ENCODE data around the gene AGAP5.
A peak's percentile ranks its signal among the peaks of the same experiment; 100 is the strongest.
"Not testable (repeated sequence)": the region's sequence is repeated elsewhere in the genome, so short reads cannot be mapped to it uniquely, and the experiment has no call there.

AGAP5 gene

DNA sequence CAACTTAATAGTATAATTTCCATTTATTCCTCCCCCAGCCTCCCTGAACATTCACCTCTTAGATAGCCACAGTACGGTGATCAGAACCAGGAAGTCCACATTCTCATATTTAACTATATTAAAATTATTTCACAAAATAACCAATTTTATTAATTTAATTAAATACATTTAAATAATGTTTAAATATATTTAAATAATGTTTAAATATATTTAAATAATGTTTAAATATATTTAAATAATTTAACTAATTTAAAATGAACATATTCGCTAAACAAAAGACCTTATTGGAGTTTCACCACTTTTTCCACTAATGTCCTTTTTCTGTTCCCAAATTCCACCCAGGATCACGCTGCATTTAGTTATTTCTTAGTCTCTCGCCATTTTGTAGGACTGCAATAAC is 29.5 kb downstream of the AGAP5 start:
- H3K79me1 ChIP-seq (ENCODE audit: low read length); H3K4ac ChIP-seq (ENCODE audit: low read depth, low read length); H3K23ac ChIP-seq (ENCODE audit: low read length); H3K4me3 ChIP-seq (ENCODE audit: low read depth, low read length); H3K27ac ChIP-seq (ENCODE audit: low read depth, low read length); H4K8ac ChIP-seq (ENCODE audit: low read depth, low read length); H3K9me3 ChIP-seq (ENCODE audit: insufficient read depth, low read depth, low read length); H4K91ac ChIP-seq (ENCODE audit: low read depth, low read length); H2AK5ac ChIP-seq (ENCODE audit: low read length); H3K9ac ChIP-seq (ENCODE audit: low read length); H2AFZ ChIP-seq (ENCODE audit: insufficient read depth, low read length, poor library complexity); H3K18ac ChIP-seq (ENCODE audit: low read length); H3K36me3 ChIP-seq (ENCODE audit: control insufficient read depth in 1 of 2, insufficient read depth in 2 of 2, low read length in 2 of 2); H3K79me2 ChIP-seq (ENCODE audit: control insufficient read depth, insufficient read depth, low read length, poor library complexity); H3K27me3 ChIP-seq (ENCODE audit: insufficient read depth, low read length); H4K12ac ChIP-seq (ENCODE audit: low read depth, low read length); H3K4me1 ChIP-seq (ENCODE audit: control insufficient read depth in 1 of 2, insufficient read depth in 2 of 2, low read length in 2 of 2); DNase-seq; H2BK12ac ChIP-seq (ENCODE audit: low read length); H3K4me2 ChIP-seq (ENCODE audit: low read length); H3K14ac ChIP-seq (ENCODE audit: low read length); H2BK5ac ChIP-seq (ENCODE audit: low read depth, low read length, poor library complexity); H2BK120ac ChIP-seq (ENCODE audit: insufficient read depth, low read length, poor library complexity): not testable (repeated sequence)
- WGBS (ENCODE audit: extremely low coverage, insufficient coverage, insufficient read length): no CpG with 5 or more reads among the region's 4 CpGs

DNA sequence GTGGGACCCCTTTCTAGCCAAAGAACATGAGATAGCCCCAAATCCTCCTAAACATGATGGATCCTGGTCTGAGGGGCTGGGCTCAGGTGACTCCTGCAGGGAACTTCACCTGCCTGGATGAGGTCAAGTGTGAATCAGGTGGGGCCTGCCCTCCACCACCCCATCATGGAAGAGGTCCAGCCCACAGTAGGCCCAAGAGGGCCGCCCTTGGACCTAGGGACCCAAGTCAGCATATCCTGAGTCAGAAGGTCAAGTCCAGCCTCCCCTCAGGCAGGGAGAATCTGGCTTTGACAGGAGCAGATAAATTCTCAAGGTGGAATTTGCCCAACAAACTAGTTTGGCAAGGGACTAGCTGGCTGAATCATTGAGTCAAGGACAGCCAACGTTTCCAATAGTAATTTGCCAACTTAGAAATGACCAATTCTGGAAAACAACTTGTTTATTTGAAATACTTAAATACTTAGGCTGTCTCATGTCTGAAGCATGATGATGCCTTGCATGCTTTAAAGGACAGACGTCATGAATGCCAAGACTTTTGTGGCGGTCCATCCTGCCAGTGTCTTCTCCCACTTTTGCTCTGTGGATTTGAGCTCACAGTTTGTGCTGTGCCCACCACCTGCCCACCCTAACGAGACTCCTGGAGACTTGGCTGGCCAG is 31.6 kb downstream of the AGAP5 start:
- not testable (repeated sequence) for H3K18ac ChIP-seq (ENCODE audit: low read length); H3K27ac ChIP-seq (ENCODE audit: low read depth, low read length); H4K91ac ChIP-seq (ENCODE audit: low read depth, low read length); H2AFZ ChIP-seq (ENCODE audit: insufficient read depth, low read length, poor library complexity); H4K12ac ChIP-seq (ENCODE audit: low read depth, low read length); H2BK12ac ChIP-seq (ENCODE audit: low read length); H4K8ac ChIP-seq (ENCODE audit: low read depth, low read length); H3K4ac ChIP-seq (ENCODE audit: low read depth, low read length); H3K4me1 ChIP-seq (ENCODE audit: control insufficient read depth in 1 of 2, insufficient read depth in 2 of 2, low read length in 2 of 2); H2BK120ac ChIP-seq (ENCODE audit: insufficient read depth, low read length, poor library complexity); H3K36me3 ChIP-seq (ENCODE audit: control insufficient read depth in 1 of 2, insufficient read depth in 2 of 2, low read length in 2 of 2); H3K23ac ChIP-seq (ENCODE audit: low read length); H3K14ac ChIP-seq (ENCODE audit: low read length); H3K4me2 ChIP-seq (ENCODE audit: low read length); H3K9ac ChIP-seq (ENCODE audit: low read length); H3K79me1 ChIP-seq (ENCODE audit: low read length); H3K4me3 ChIP-seq (ENCODE audit: low read depth, low read length); H3K27me3 ChIP-seq (ENCODE audit: insufficient read depth, low read length); H3K9me3 ChIP-seq (ENCODE audit: insufficient read depth, low read depth, low read length); H3K79me2 ChIP-seq (ENCODE audit: control insufficient read depth, insufficient read depth, low read length, poor library complexity); H2BK5ac ChIP-seq (ENCODE audit: low read depth, low read length, poor library complexity); H2AK5ac ChIP-seq (ENCODE audit: low read length)
- WGBS (ENCODE audit: extremely low coverage, insufficient coverage, insufficient read length): no CpG with 5 or more reads among the region's 5 CpGs
- DNase-seq: peak; percentile 57 to 91

DNA sequence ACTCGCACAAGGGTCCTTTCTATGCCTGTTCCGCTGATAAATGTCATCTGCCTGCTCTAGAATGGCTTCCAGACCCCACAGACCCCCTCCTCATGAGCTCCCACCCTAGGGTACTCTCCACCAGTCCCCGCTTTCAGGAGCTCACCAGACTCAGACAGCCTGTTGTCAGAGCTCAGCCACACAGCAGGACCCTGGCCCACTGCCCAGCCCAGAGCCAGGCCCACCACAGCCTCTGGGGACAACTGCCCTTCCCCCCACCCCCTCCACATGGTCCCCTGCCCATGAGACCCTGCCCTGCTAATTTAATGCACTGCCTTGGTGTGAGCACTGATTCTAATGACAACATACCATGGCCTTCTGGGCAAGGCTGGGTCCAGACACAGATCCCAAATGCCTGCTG is 32.3 kb downstream of the AGAP5 start:
- not testable (repeated sequence) for H4K8ac ChIP-seq (ENCODE audit: low read depth, low read length); DNase-seq; H3K79me2 ChIP-seq (ENCODE audit: control insufficient read depth, insufficient read depth, low read length, poor library complexity); H3K36me3 ChIP-seq (ENCODE audit: control insufficient read depth in 1 of 2, insufficient read depth in 2 of 2, low read length in 2 of 2); H3K4me1 ChIP-seq (ENCODE audit: control insufficient read depth in 1 of 2, insufficient read depth in 2 of 2, low read length in 2 of 2); H2BK12ac ChIP-seq (ENCODE audit: low read length); H4K91ac ChIP-seq (ENCODE audit: low read depth, low read length); H3K79me1 ChIP-seq (ENCODE audit: low read length); H2BK120ac ChIP-seq (ENCODE audit: insufficient read depth, low read length, poor library complexity); H3K23ac ChIP-seq (ENCODE audit: low read length); H3K4me2 ChIP-seq (ENCODE audit: low read length); H3K14ac ChIP-seq (ENCODE audit: low read length); H2AFZ ChIP-seq (ENCODE audit: insufficient read depth, low read length, poor library complexity); H3K9me3 ChIP-seq (ENCODE audit: insufficient read depth, low read depth, low read length); H3K9ac ChIP-seq (ENCODE audit: low read length); H3K4me3 ChIP-seq (ENCODE audit: low read depth, low read length); H4K12ac ChIP-seq (ENCODE audit: low read depth, low read length); H3K18ac ChIP-seq (ENCODE audit: low read length); H3K27ac ChIP-seq (ENCODE audit: low read depth, low read length); H3K4ac ChIP-seq (ENCODE audit: low read depth, low read length); H3K27me3 ChIP-seq (ENCODE audit: insufficient read depth, low read length); H2BK5ac ChIP-seq (ENCODE audit: low read depth, low read length, poor library complexity); H2AK5ac ChIP-seq (ENCODE audit: low read length)
- WGBS (ENCODE audit: extremely low coverage, insufficient coverage, insufficient read length): no CpG with 5 or more reads among the region's 3 CpGs

DNA sequence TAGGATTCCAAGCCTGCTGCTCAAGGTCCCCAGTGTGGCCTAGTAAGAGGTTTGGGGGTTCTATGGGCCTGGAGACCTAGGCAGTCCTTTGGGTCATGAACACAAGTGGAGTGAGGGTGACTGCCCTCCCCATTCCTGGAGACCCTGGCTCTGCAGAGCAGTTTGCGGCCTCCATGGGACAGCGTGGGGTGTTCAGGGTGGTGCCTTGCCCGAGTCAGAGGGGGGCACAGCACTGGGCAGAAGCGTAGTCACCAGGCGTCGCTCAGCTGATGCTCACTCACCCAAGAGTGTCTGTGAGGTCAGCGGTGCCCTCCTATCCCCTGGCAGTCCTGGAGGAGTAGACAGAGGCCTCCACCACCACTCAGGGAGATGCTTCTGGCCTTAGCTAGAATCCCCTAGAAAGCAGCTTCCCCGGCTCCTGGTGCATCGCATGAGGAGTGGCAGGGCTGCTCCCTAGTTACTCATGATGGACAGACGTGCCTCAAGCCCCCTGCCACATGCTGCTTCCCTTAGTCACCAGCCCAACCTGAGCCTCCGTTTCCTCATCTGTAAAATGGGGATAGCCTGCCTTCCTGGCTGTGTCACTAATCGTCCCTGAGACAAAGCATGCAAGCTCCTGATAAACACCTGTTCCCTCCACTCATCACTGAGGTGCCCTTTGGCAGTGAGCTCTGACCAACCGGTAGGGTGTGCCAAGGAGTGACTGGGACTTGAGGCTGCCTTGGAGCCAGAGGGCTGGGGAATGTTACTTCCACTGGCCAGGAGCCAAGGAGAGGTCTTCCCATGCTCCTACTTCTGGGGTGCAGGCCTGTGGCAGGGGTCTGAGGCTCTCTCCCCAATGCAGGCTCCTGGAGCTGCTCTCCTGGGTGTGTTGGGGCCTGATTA is 33.5 kb downstream of the AGAP5 start:
- DNase-seq; H2AFZ ChIP-seq (ENCODE audit: insufficient read depth, low read length, poor library complexity); H3K4ac ChIP-seq (ENCODE audit: low read depth, low read length); H3K4me1 ChIP-seq (ENCODE audit: control insufficient read depth in 1 of 2, insufficient read depth in 2 of 2, low read length in 2 of 2); H3K14ac ChIP-seq (ENCODE audit: low read length); H3K18ac ChIP-seq (ENCODE audit: low read length); H3K4me2 ChIP-seq (ENCODE audit: low read length); H2BK120ac ChIP-seq (ENCODE audit: insufficient read depth, low read length, poor library complexity); H3K36me3 ChIP-seq (ENCODE audit: control insufficient read depth in 1 of 2, insufficient read depth in 2 of 2, low read length in 2 of 2); H2AK5ac ChIP-seq (ENCODE audit: low read length); H3K27ac ChIP-seq (ENCODE audit: low read depth, low read length); H3K79me1 ChIP-seq (ENCODE audit: low read length); H3K9ac ChIP-seq (ENCODE audit: low read length); H2BK12ac ChIP-seq (ENCODE audit: low read length); H3K27me3 ChIP-seq (ENCODE audit: insufficient read depth, low read length); H3K4me3 ChIP-seq (ENCODE audit: low read depth, low read length); H4K91ac ChIP-seq (ENCODE audit: low read depth, low read length); H3K23ac ChIP-seq (ENCODE audit: low read length); H2BK5ac ChIP-seq (ENCODE audit: low read depth, low read length, poor library complexity); H3K9me3 ChIP-seq (ENCODE audit: insufficient read depth, low read depth, low read length); H3K79me2 ChIP-seq (ENCODE audit: control insufficient read depth, insufficient read depth, low read length, poor library complexity); H4K8ac ChIP-seq (ENCODE audit: low read depth, low read length); H4K12ac ChIP-seq (ENCODE audit: low read depth, low read length): not testable (repeated sequence)
- no CpG with 5 or more reads among the region's 13 CpGs for WGBS (ENCODE audit: extremely low coverage, insufficient coverage, insufficient read length)

Data from trophoblast cell (in vitro differentiated cells and primary cell).